Immature natural killer cell (primary cell): ENCODE data around the gene ZFP36L1. TPM values are rescaled to one million over a fixed set of nuclear protein-coding genes. Genes with fewer than 3 reads are reported as not detected.
A peak's percentile ranks its signal among the peaks of the same experiment; 100 is the strongest.

Experiments
- DNase-seq, 3 donors: peaks; one replicate each; pipeline ENCODE4 v3.0.0; 2022; ENCODE audit warnings: mixed read lengths in 1 of 3
- H3K27ac Mint-ChIP-seq, 6 donors: one replicate each; pipeline ENCODE4 v1.8.0; 2020; ENCODE audit warnings: mixed read lengths in 6 of 6, mild to moderate bottlenecking in 5 of 6, inconsistent platforms in 4 of 6, moderate library complexity in 3 of 6
- H3K27me3 Mint-ChIP-seq, 3 donors: one replicate each; pipeline ENCODE4 v1.8.0; 2020 to 2021; ENCODE audit warnings: low read depth in 3 of 3, mild to moderate bottlenecking in 3 of 3, mixed read lengths in 3 of 3, moderate library complexity in 3 of 3, inconsistent platforms in 1 of 3
- H3K36me3 Mint-ChIP-seq, 3 donors: one replicate each; pipeline ENCODE4 v1.8.0; 2020; ENCODE audit warnings: mixed read lengths in 3 of 3, inconsistent platforms in 2 of 3, mild to moderate bottlenecking in 2 of 3
- H3K4me1 Mint-ChIP-seq, 2 donors: one replicate each; pipeline ENCODE4 v1.8.0; 2020; ENCODE audit warnings: inconsistent platforms in 2 of 2, mild to moderate bottlenecking in 2 of 2, mixed read lengths in 2 of 2, moderate library complexity in 1 of 2
- H3K4me3 Mint-ChIP-seq, 5 donors: one replicate each; pipeline ENCODE4 v1.8.0; 2020; ENCODE audit warnings: mild to moderate bottlenecking in 5 of 5, mixed read lengths in 5 of 5, inconsistent platforms in 3 of 5, moderate library complexity in 3 of 5
- H3K9me3 Mint-ChIP-seq, 6 donors: one replicate each; pipeline ENCODE4 v1.8.0; 2020; ENCODE audit warnings: mild to moderate bottlenecking in 6 of 6, mixed read lengths in 6 of 6, inconsistent platforms in 4 of 6, moderate library complexity in 3 of 6
- polyA plus RNA-seq, 3 donors: library from polyadenylated mRNA; unstranded; fragments of 300-500 nt; fragmentation: Illumina TruSeq; gene quantifications; one replicate each; pipeline ENCODE4 v1.2.3, GENCODE V29; 2021

ZFP36L1 gene
- polyA plus RNA-seq, 3 donors from 2014 or later = 36.6 to 126 (median 61.8) TPM

- no peaks in the 10 kb centered on the region for H3K9me3 Mint-ChIP-seq
- no peak for DNase-seq
- no peak overlapping the region for H3K4me3 Mint-ChIP-seq
- no peaks in the 10 kb centered on the region for H3K36me3 Mint-ChIP-seq
- peaks cover 9 to 21% of the 10 kb centered on the region in 2 donors for H3K4me1 Mint-ChIP-seq
- H3K27ac Mint-ChIP-seq = no peak overlapping the region
- H3K27me3 Mint-ChIP-seq = peaks cover 0 to 3% (median 2%) of the 10 kb centered on the region in 3 donors
Measured at GRCh38 chr14:68756000-68756481, 36.8 kb downstream of the ZFP36L1 start.

DNA sequence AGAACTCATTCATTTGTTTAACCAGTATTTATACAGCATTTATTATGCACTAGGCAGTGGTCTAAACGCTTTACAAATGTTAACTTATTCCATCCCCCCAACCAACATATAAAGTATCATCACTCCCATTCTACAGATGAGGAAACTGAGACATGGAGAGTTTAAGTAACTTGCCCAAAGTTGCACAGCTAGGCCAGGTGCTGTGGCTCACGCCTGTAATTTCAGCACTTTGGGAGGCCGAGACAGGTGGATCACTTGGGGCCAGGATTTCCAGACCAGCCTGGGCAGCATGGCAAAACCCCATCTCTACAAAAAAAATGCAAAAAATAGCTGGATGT is 37.9 kb downstream of the ZFP36L1 start:
- peaks cover 9 to 21% of the 10 kb centered on the region in 2 donors for H3K4me1 Mint-ChIP-seq
- no peak overlapping the region for H3K27ac Mint-ChIP-seq
- H3K4me3 Mint-ChIP-seq = no peak overlapping the region
- H3K27me3 Mint-ChIP-seq = peaks cover 0 to 2% (median 2%) of the 10 kb centered on the region in 3 donors
- no peaks in the 10 kb centered on the region for H3K9me3 Mint-ChIP-seq
- no peak for DNase-seq
- no peaks in the 10 kb centered on the region for H3K36me3 Mint-ChIP-seq

DNA sequence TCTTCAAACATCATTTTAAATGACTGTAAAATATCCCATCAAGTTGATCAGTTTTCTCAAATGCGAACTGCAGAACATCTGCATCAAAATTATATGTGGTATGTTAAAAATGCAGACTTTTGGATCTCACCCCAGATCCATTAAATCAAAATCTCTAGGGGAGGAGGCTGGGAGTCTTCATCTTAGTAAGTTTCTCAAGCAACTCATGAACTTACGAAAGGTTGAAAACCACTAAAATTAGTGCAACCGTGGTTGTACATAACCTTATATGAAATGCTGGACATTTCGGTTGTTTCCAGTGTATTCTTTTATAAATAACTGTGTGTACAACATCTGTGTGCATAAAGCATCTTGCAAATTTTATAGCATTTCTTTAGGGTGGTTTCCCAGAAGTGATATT is 39.2 kb downstream of the ZFP36L1 start:
- H3K36me3 Mint-ChIP-seq = no peaks in the 10 kb centered on the region
- H3K27me3 Mint-ChIP-seq = peaks cover 0 to 2% (median 2%) of the 10 kb centered on the region in 3 donors
- no peaks in the 10 kb centered on the region for H3K9me3 Mint-ChIP-seq
- H3K27ac Mint-ChIP-seq = no peak overlapping the region
- H3K4me3 Mint-ChIP-seq = no peak overlapping the region
- DNase-seq = no peak
- H3K4me1 Mint-ChIP-seq = peaks cover 9 to 21% of the 10 kb centered on the region in 2 donors

GRCh38 chr14:68752271-68753006 is 40.4 kb downstream of the ZFP36L1 start:
- Mint-ChIP-seq H3K27me3 (peaks cover 0 to 2% (median 2%) of the 10 kb centered on the region in 3 donors), H3K4me3 (no peak overlapping the region), H3K9me3 (no peaks in the 10 kb centered on the region), H3K36me3 (no peaks in the 10 kb centered on the region), H3K4me1 (peaks cover 3 to 12% of the 10 kb centered on the region in 2 donors), H3K27ac (peak overlapping the region in 1 of 6 donors; percentile 5)
- DNase-seq = no peak

DNA sequence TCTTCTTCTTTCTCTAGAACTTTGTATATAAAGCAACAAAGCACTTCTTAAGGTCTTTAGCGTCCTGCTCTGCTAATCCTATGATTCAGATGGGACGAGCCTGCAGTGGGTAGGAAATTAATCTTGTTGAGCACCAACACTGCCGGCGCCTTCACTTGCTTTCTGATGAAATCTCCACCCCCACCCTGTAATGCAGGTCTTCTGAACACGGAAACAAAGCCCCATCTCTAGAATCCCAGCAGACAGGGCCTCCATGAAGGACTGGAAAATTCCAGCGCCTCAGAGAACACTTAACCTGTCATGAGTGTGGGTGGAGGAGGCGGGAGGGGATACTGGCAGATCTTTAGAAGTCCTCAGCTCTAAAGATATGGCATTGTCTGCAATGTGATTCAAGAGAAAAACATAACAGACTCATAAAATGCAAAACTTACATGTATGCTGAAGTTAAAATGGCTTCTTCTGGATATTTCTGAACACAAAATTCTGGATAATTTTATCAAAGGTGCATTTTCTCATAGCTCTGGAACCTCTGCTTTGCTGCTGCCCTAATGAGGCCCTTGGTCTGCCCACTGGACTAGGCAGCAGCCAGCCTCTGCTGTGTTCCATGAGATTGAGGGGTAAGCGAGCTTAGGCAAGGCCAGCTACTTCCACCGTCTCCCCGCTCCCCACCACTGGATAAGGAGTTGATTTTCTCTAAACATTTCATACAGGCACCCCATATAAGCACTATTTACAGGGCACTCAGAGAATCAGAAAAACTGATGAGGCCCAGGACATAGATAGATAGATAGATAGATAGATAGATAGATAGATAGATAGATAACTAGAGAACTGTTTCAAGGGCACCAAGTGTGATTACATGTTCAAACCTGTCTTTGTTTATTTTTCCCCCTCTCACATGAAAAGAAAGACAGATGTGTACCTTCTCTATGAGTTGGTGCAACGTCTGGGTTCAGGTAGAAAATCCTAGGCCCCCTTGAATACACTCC is 43.1 kb downstream of the ZFP36L1 start:
- Mint-ChIP-seq H3K4me3 (no peak overlapping the region), H3K9me3 (no peaks in the 10 kb centered on the region), H3K27me3 (peaks cover 0 to 4% (median 0%) of the 10 kb centered on the region in 3 donors), H3K4me1 (peaks cover 2 to 9% of the 10 kb centered on the region in 2 donors), H3K36me3 (no peaks in the 10 kb centered on the region), H3K27ac (no peak overlapping the region)
- DNase-seq = no peak

GRCh38 chr14:68748691-68749090 is 44.2 kb downstream of the ZFP36L1 start:
- no peak overlapping the region for H3K4me3 Mint-ChIP-seq
- no peaks in the 10 kb centered on the region for H3K9me3 Mint-ChIP-seq
- H3K4me1 Mint-ChIP-seq = peaks cover 1 to 2% of the 10 kb centered on the region in 2 donors
- peaks cover 0 to 4% (median 0%) of the 10 kb centered on the region in 3 donors for H3K36me3 Mint-ChIP-seq
- H3K27me3 Mint-ChIP-seq = peaks cover 0 to 4% (median 2%) of the 10 kb centered on the region in 3 donors
- H3K27ac Mint-ChIP-seq = no peak overlapping the region
- DNase-seq = no peak

- H3K9me3 Mint-ChIP-seq = no peaks in the 10 kb centered on the region
- H3K4me1 Mint-ChIP-seq = no peaks in the 10 kb centered on the region
- H3K4me3 Mint-ChIP-seq = no peak overlapping the region
- DNase-seq = no peak
- peaks cover 0 to 4% (median 0%) of the 10 kb centered on the region in 3 donors for H3K36me3 Mint-ChIP-seq
- H3K27me3 Mint-ChIP-seq = peaks cover 0 to 4% (median 2%) of the 10 kb centered on the region in 3 donors
- H3K27ac Mint-ChIP-seq = no peak overlapping the region
Measured at GRCh38 chr14:68748260-68748659, 44.6 kb downstream of the ZFP36L1 start.

DNA sequence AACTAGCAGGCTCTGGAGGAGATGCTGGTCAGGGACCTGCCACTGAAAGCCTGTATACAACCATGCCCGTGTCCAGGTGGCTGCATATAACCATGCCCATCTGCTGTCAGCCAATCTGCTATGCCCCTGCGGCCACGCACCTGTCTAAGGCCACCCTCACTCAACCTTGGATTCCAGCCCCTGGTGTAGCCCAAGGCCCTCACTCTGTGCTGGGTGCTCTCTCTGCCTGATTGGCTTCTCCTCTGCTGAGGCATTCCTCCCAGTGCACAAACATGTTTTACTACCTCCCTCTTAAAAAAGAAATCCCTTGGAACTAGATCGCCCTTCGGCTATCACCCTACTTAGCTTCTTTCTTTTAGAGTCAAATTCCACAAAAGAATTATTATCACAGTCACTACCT is 45.5 kb downstream of the ZFP36L1 start:
- Mint-ChIP-seq H3K27ac (no peak overlapping the region), H3K4me1 (no peaks in the 10 kb centered on the region), H3K36me3 (peaks cover 0 to 4% (median 0%) of the 10 kb centered on the region in 3 donors), H3K4me3 (no peak overlapping the region), H3K9me3 (no peaks in the 10 kb centered on the region), H3K27me3 (peaks cover 0 to 4% (median 2%) of the 10 kb centered on the region in 3 donors)
- no peak for DNase-seq

DNA sequence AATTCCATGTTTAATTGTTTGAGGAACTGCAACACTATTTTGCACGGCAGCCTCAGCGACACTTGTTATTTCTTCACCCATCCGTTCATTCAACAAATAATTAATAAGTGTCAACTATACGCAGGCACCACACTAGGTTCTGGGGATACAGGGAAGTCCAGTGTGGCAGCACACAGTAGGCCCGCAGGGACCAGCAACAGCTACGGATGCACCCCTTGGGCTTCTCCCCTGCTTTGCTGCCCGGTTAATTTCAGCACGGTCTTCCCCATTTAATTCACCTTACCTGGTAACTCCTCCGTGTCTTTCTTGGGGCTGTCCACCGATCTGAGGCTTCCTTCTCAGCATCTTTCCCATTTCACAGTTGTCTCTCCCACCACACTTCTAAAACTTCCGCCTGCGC is 48.3 kb downstream of the ZFP36L1 start:
- Mint-ChIP-seq H3K4me3 (no peak overlapping the region), H3K36me3 (peaks cover 0 to 8% (median 3%) of the 10 kb centered on the region in 3 donors), H3K27me3 (peaks cover 0 to 6% (median 2%) of the 10 kb centered on the region in 3 donors), H3K4me1 (no peaks in the 10 kb centered on the region), H3K27ac (no peak overlapping the region), H3K9me3 (no peaks in the 10 kb centered on the region)
- DNase-seq = no peak

DNA sequence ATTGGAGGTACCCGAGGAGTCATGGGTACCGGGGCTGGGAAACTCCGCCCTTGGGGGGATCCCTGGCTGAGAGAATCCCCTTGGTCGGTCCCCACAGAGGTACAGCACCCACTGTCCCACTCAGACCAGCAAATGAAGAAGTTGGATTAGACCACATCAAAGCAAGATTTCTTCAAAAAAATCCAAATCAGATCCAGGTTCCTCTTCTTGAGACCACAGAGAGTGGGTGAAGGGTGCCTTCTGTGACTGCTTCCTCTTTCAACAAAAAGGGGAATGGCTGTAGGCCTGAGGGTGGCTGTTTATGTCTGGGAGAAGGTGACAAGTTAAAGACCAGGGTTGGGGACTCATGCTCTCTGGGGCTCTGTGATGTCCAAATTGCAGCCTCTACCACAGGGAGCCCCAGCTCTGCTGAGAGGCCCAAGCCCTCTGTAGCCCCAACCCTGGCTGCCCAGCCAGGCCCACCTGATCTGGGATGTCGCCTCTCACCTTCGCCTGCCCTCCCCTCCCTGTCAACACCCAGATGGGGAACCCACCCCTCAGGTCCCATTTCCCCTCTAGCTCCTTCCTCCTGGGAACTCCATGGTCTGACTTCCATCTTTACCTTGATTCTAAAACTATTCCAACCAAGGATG is 50.9 kb downstream of the ZFP36L1 start:
- Mint-ChIP-seq H3K36me3 (peaks cover 0 to 8% (median 3%) of the 10 kb centered on the region in 3 donors), H3K27ac (no peak overlapping the region), H3K27me3 (peaks cover 0 to 6% (median 2%) of the 10 kb centered on the region in 3 donors), H3K4me1 (peaks cover 0 to 1% of the 10 kb centered on the region in 2 donors), H3K4me3 (no peak overlapping the region), H3K9me3 (no peaks in the 10 kb centered on the region)
- no peak for DNase-seq

DNA sequence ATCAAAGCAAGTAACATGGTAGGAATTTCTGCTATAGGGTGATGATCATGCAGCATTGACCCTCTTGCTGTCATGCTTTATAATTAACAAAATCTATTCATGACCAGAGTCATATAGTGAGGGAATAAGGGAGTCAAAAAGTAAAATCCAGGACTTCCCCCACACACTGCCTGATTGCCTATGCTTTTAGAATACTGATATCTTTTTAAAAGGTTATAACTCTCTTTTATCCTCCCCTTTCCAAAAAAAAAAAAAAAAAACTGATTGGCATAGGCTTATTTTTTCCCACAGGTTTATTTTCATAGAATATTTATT is 51.4 kb downstream of the ZFP36L1 start:
- Mint-ChIP-seq H3K36me3 (peaks cover 0 to 8% (median 3%) of the 10 kb centered on the region in 3 donors), H3K27me3 (peaks cover 0 to 6% (median 2%) of the 10 kb centered on the region in 3 donors), H3K4me1 (peaks cover 2 to 5% of the 10 kb centered on the region in 2 donors), H3K4me3 (no peak overlapping the region), H3K27ac (no peak overlapping the region), H3K9me3 (no peaks in the 10 kb centered on the region)
- no peak for DNase-seq

- H3K27ac Mint-ChIP-seq = no peak overlapping the region
- H3K27me3 Mint-ChIP-seq = peaks cover 0 to 6% (median 2%) of the 10 kb centered on the region in 3 donors
- DNase-seq = no peak
- no peaks in the 10 kb centered on the region for H3K9me3 Mint-ChIP-seq
- no peak overlapping the region for H3K4me3 Mint-ChIP-seq
- H3K4me1 Mint-ChIP-seq = peaks cover 7 to 10% of the 10 kb centered on the region in 2 donors
- peaks cover 0 to 8% (median 3%) of the 10 kb centered on the region in 3 donors for H3K36me3 Mint-ChIP-seq
Measured at GRCh38 chr14:68740788-68741476, 51.9 kb downstream of the ZFP36L1 start.

- Mint-ChIP-seq H3K27ac (no peak overlapping the region), H3K4me1 (peaks cover 19 to 22% of the 10 kb centered on the region in 2 donors), H3K9me3 (no peaks in the 10 kb centered on the region)
Measured at GRCh38 chr14:68739701-68740100, 53.2 kb downstream of the ZFP36L1 start.

More at GRCh38 chr14:68739701-68740100, 53.2 kb downstream of the ZFP36L1 start:
- Mint-ChIP-seq H3K36me3 (peaks cover 0 to 8% (median 3%) of the 10 kb centered on the region in 3 donors), H3K27me3 (peaks cover 0 to 3% (median 2%) of the 10 kb centered on the region in 3 donors), H3K4me3 (no peak overlapping the region)
- no peak for DNase-seq
